22Rv1 (cell line): ENCODE data around the gene CROCC2.
A peak's percentile ranks its signal among the peaks of the same experiment; 100 is the strongest.

Experiments
- ZFX ChIP-seq: fragments of 450-650 bp; IDR thresholded peaks from 2 replicates; pipeline ENCODE4 v1.6.1; 2017; ENCODE audit warnings: antibody characterized with exemption, borderline replicate concordance
- TF ChIP-seq, protein P1 (sequence below): fragments of 450-650 bp; IDR thresholded peaks from 2 replicates; pipeline ENCODE4 v1.5.1; 2017; ENCODE audit warnings: mild to moderate bottlenecking

DNA sequence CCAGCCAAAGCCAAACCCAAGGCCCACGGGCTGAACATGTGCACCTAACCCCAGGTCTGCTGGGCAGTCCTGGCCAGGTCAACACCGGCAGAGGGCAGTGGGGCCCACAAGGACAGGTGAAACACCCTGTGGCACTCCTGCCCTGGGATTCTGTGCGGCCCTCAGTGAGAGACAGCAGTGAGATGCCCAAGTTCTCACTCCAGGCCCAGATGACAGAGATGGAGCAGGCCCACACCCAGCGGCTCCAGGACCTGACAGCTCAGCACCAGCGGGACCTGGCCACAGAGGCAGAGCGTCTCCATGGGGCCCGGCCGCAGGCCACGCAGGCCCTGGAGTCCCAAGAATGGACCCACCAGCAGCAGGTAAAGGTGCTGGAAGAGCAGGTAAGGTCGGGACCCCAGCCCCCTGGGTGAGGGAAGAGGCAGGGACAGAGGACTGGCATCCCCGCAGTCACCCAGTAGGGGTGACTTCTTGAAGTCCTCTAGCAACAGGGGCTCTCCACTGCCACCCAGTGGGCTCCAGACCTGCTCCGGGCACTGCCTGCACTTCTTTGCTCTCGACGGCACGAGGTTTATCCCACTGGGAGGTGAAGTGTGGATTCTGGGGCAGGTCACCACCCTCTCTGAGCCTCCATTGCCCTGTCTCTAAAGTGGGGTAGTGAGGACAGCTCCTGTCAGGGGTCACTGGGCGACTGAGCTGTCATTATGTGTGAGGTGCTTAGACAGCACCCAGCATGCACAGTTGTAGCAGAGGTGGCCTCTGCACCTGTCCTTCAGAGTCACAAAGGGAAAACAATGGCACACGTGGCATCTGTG, 83.5 kb downstream of the CROCC2 start:
- TF ChIP-seq, protein P1, sequence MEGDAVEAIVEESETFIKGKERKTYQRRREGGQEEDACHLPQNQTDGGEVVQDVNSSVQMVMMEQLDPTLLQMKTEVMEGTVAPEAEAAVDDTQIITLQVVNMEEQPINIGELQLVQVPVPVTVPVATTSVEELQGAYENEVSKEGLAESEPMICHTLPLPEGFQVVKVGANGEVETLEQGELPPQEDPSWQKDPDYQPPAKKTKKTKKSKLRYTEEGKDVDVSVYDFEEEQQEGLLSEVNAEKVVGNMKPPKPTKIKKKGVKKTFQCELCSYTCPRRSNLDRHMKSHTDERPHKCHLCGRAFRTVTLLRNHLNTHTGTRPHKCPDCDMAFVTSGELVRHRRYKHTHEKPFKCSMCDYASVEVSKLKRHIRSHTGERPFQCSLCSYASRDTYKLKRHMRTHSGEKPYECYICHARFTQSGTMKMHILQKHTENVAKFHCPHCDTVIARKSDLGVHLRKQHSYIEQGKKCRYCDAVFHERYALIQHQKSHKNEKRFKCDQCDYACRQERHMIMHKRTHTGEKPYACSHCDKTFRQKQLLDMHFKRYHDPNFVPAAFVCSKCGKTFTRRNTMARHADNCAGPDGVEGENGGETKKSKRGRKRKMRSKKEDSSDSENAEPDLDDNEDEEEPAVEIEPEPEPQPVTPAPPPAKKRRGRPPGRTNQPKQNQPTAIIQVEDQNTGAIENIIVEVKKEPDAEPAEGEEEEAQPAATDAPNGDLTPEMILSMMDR = peak; percentile 49
- no peak for TF ChIP-seq ZFX
